CD4-positive, alpha-beta T cell treated with Interleukin-6 at 100 ng/mL for 8 hours (primary cell): ENCODE data around the gene LDB2.

Source experiments
- DNase-seq: peaks from one replicate; pipeline ENCODE4 v3.0.0-alpha.2; 2020; ENCODE audit warnings: mixed read lengths, low spot score

LDB2 gene

GRCh38 chr4:16483540-16483939 lies 414.9 kb downstream of the LDB2 start:
- no peak for DNase-seq

DNA sequence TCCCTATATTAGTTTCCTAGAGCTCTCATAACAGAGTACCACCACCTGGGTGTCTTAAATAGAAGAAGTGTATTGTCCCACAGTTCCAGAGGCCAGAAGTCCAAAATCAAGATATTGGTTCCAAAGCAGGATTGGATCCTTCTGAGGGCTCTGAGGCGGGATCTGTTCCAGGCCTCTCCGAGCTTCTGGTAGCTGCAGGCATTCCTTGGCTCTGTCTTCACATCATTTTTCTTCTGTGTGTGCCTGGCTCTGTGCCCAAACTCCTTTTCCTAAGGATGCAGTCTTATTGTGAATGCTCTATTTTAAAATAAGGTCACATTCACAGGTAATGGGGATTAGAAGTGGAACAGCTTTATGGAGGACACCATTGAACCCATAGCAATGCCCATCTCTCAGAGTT lies 418.4 kb downstream of the LDB2 start:
- DNase-seq = no peak

- DNase-seq = no peak
Observed at GRCh38 chr4:16472537-16472936, 425.9 kb downstream of the LDB2 start.

DNA sequence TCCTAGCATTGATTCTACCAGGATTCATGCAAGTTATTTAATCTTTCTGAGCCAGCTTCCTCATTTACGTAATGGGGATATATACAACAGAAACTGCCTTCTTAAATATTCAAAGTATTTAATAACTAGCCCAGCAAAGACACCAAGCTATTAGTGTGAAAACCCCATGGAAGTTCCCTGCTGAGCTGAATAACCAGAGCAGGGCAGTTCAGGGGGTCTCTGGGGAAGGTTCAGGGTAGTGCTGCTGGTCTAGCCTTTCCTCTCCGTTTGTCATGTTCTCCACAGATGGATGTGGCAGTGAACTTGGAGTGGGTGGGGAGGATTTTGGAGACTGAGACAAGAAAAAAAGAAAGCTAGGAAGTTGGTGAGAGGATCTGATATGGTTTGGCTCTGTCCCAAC lies 431.4 kb downstream of the LDB2 start:
- DNase-seq = no peak

GRCh38 chr4:16466581-16466980 lies 431.9 kb downstream of the LDB2 start:
- DNase-seq = no peak

GRCh38 chr4:16464651-16465050 lies 433.8 kb downstream of the LDB2 start:
- DNase-seq = no peak

DNA sequence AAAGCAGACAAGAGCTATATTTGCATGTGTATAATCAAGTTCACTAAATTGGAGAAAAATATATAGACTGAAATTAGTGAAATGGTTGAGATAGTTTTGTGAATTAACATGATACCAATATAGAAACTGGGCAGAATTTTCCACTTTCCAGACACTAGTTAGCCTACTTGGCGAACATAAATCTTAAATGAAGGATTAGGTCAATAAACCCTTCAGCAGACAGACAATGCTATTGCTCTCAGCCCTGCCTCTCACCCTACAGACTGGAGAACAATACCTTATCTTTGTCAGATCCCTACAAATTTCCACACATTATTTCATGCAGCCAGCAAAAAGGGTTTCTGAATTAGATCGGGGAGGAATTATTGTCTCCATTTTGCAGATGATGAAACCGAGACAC lies 435.8 kb downstream of the LDB2 start:
- DNase-seq = no peak

GRCh38 chr4:16461362-16461761 lies 437.1 kb downstream of the LDB2 start:
- DNase-seq = no peak

GRCh38 chr4:16457944-16458343 lies 440.5 kb downstream of the LDB2 start:
- no peak for DNase-seq
